HG03066 (cell line): ENCODE data around the gene SCNM1.
"Not testable (repeated sequence)": the region's sequence is repeated elsewhere in the genome, so short reads cannot be mapped to it uniquely, and the experiment has no call there.

ENCODE experiments used
- ATAC-seq: cut with Tn5 transposase; IDR thresholded peaks from one replicate; pipeline ENCODE4 v1.9.1; 2021; ENCODE audit warnings: low read depth; ENCODE audit not compliant: unreplicated experiment

The SCNM1 gene

GRCh38 chr1:151189637-151190445 is 23.9 kb downstream of the SCNM1 start, which contains the start of gene VPS72:
Gene VPS72 (minus strand): TSS chr1:151190197. CDS start chr1:151190121, 76 bp downstream.
- ATAC-seq, result peak; percentile 90

GRCh38 chr1:151192047-151192446 is 26.1 kb downstream of the SCNM1 start:
- ATAC-seq, result no peak

GRCh38 chr1:151193304-151193703 is 27.4 kb downstream of the SCNM1 start:
- ATAC-seq, result no peak

DNA sequence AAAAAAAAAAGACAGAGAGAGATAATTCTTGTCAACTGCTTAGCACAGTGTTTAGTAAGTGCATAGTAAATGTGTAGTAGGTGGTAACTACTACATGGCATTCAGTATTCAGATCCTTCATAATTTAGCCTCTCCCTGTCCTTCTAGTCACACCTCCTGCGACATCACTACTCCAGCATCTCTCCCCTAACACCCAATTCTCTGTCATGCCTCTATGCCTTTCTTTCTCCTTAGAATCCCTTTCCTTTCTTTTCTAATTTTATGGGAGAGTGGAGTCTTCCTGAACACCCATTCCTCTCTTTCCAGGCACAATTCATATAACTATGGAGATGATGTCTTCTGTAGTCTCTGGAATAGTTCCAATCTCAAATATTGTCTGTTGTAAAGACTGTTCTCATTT is 27.9 kb downstream of the SCNM1 start:
- no peak for ATAC-seq

- ATAC-seq, result not testable (repeated sequence)
These were observed 29.1 kb downstream of the SCNM1 start for GRCh38 chr1:151194894-151195594.

GRCh38 chr1:151196292-151196800 is 30.4 kb downstream of the SCNM1 start:
- no peak for ATAC-seq

DNA sequence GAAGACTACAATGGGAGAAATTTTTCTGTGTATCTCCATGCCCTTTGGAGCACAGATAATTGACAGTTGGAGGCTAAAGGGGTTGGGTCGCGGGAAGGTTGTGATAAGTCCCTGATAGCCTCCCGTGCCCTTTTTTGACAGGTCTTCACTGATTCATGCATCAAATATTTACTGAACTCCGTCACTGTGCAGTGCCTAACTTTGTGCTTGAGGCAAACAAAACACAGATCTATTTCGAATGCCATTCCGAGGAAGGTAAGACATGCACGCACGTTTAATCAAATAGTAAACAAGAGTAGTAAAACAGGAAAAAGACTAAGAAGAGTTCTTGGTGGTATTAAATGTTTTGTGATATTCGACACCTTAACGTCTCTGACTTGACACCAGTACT is 31.9 kb downstream of the SCNM1 start:
- ATAC-seq, result no peak

GRCh38 chr1:151198254-151199127 is 32.5 kb downstream of the SCNM1 start, which contains the start of gene PIP5K1A:
Gene PIP5K1A (plus strand): TSS chr1:151198552. CDS start chr1:151198997, 445 bp downstream.
- peak; percentile 75 for ATAC-seq

GRCh38 chr1:151199873-151200581 is 34.1 kb downstream of the SCNM1 start:
- no peak for ATAC-seq

GRCh38 chr1:151205381-151205965 is 39.5 kb downstream of the SCNM1 start:
- not testable (repeated sequence) for ATAC-seq

DNA sequence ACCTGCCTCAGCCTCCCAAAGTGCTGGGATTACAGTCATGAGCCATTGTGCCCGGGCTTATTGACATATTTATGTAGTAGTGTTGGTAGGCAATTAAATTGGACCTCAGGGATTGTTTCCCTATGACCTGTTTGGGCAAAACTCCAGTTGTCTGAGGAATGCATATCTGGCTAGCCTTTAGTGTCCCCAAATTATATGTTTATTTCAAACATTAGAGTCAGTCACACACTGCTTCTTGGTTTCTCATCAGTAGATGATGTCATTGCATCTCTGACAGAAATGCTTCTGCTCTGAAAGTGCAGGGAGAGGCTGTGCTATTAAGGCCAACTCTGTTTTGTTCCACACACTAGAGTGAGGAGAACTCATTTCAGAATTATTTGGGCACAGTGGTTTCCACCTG is 44.9 kb downstream of the SCNM1 start:
- ATAC-seq, result no peak

DNA sequence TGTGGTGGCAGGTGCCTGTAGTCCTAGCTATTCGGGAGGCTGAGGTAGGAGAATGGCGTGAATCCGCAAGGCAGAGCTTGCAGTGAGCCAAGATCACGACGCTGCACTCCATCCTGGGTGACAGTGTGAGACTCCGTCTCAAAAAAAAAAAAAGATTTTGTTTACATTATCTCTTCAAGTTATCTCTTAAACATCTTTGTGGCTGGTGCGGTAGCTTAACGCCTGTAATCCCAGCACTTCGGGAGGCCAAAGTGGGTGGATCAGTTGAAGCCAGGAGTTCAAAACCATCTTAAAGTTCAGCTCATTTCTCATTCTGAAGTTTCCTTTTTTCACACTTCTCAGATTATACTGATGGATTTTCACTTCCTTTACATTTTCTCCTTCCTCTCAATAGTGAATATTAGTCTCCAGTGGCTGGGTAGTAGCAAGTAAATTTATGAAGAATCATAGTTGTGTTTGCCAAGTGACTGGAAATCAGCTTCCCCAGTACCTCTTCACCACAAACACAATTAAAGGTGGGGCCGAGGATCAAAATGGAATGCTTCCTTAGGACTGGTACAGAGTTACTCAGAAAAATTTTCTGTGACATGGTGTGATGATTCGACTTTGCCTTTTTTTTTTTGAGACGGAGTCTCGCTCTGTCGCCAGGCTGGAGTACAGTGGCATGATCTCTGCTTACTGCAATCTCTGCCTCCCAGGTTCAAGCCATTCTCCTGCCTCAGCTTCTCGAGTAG is 46.2 kb downstream of the SCNM1 start:
- no peak for ATAC-seq

DNA sequence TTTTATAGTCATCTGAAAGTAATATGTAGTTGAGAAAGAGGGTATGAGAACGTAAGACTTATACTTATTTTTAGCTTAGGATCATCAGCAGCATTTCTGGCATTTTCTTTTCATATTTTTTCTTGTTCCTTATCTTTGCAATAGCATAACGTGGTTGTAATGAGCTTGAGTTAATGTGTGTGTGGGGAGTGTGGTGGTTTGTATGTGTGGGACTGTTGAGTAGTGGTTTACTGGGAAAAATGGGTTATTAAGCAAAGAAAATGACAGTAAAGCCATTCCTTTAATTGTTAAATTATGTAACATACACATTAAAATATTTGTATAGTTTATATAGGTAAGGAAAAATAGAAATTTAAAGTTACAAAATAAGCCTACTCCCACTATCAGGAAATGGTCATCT is 47.6 kb downstream of the SCNM1 start:
- ATAC-seq, result no peak
